Fibroblast of lung (primary cell): ENCODE results near the gene SCFD2. TPM values are rescaled to one million over a fixed set of nuclear protein-coding genes. Genes with fewer than 3 reads are reported as not detected.

Source experiments
- DNase-seq, 2 donors: peaks; one replicate each; pipeline versions ENCODE4 v3.0.0 to v3.0.0-alpha.2; 2010; ENCODE audit warnings: low read depth in 2 of 2
- H2AFZ ChIP-seq: 2 replicates; pipeline ENCODE4 v1.5.1; 2012; ENCODE audit warnings: low read length, control low read depth, inconsistent platforms
- H3K27ac ChIP-seq: 2 replicates; pipeline ENCODE4 v1.5.1; 2011; ENCODE audit warnings: low read length, control low read depth; ENCODE audit not compliant: insufficient read depth
- H3K27me3 ChIP-seq: 2 replicates; pipeline ENCODE4 v1.5.1; 2011; ENCODE audit warnings: mild to moderate bottlenecking, low read length; ENCODE audit not compliant: control insufficient read depth, insufficient read depth
- H3K36me3 ChIP-seq: 2 replicates; pipeline ENCODE4 v1.5.1; 2011; ENCODE audit warnings: low read length; ENCODE audit not compliant: control insufficient read depth, insufficient read depth
- H3K4me1 ChIP-seq: 2 replicates; pipeline ENCODE4 v1.5.1; 2011; ENCODE audit warnings: low read length; ENCODE audit not compliant: control insufficient read depth, insufficient read depth; ENCODE audit errors: extremely low read depth
- H3K4me2 ChIP-seq: 2 replicates; pipeline ENCODE4 v1.5.1; 2011; ENCODE audit warnings: low read length, control low read depth; ENCODE audit not compliant: insufficient read depth; ENCODE audit errors: extremely low read depth
- H3K4me3 ChIP-seq, 4 experiments: fragments of 200-600 bp in 1 of 4; sonication (generic) in 1 of 4; replicated peaks in 1 of 4; 2 replicates each; pipeline ENCODE4 v1.5.1; 2011 to 2016; ENCODE audit warnings: low read length in 4 of 4, low read depth in 3 of 4, mild to moderate bottlenecking in 3 of 4, control low read depth in 2 of 4, inconsistent platforms in 1 of 4, mixed read lengths in 1 of 4; ENCODE audit not compliant: insufficient read depth in 1 of 4; ENCODE audit errors: control extremely low read depth in 1 of 4
- H3K79me2 ChIP-seq: 2 replicates; pipeline ENCODE4 v1.5.1; 2012; ENCODE audit warnings: mild to moderate bottlenecking, low read length, inconsistent platforms; ENCODE audit not compliant: control insufficient read depth, insufficient read depth
- H3K9ac ChIP-seq: 2 replicates; pipeline ENCODE4 v1.5.1; 2011; ENCODE audit warnings: mild to moderate bottlenecking, low read length, control low read depth; ENCODE audit not compliant: insufficient read depth
- H3K9me3 ChIP-seq: 2 replicates; pipeline ENCODE4 v1.5.1; 2012; ENCODE audit warnings: low read depth, low read length; ENCODE audit not compliant: control insufficient read depth, insufficient read depth
- H4K20me1 ChIP-seq: 2 replicates; pipeline ENCODE4 v1.5.1; 2011; ENCODE audit warnings: low read length; ENCODE audit not compliant: control insufficient read depth, insufficient read depth; ENCODE audit errors: extremely low read depth
- CTCF ChIP-seq, 2 donors: IDR thresholded peaks in 1 of 2; conservative IDR thresholded peaks in 1 of 2; 1 replicate in 1 of 2; 2 replicates in 1 of 2; pipeline ENCODE4 v1.5.1; 2011 to 2012; ENCODE audit warnings: low read length in 2 of 2, control low read depth in 1 of 2, inconsistent platforms in 1 of 2, low read depth in 1 of 2, mild to moderate bottlenecking in 1 of 2
- EZH2 ChIP-seq: IDR thresholded peaks from 2 replicates; pipeline ENCODE4 v1.5.1; 2012; ENCODE audit warnings: low read length, control low read depth, mild to moderate bottlenecking; ENCODE audit errors: missing control alignments
- polyA plus RNA-seq, 2 donors: library from polyadenylated mRNA; depleted of rRNA in 1 of 2; stranded (reverse) in 1 of 2; unstranded in 1 of 2; fragments of >200 nt; gene quantifications; 2 replicates each; pipeline ENCODE4 v1.2.1, GENCODE V29; 2011 to 2012; ENCODE audit warnings: missing spikeins in 1 of 2
- total RNA-seq: library from RNA; depleted of rRNA; stranded (reverse); fragments of >200 nt; gene quantifications from 2 replicates; pipeline ENCODE4 v1.2.1, GENCODE V29; 2014

SCFD2 gene
- total and polyA plus RNA-seq, 2 donors (not counting 1 experiment from before 2014, with no cell fraction given): 16.2 to 23.1 TPM

- no peak overlapping the region for H3K4me3 ChIP-seq
- H3K36me3 ChIP-seq: no peaks in the 10 kb centered on the region
- no peaks in the 10 kb centered on the region for H3K9me3 ChIP-seq
- H2AFZ ChIP-seq: no peak overlapping the region
- no peak overlapping the region for H3K9ac ChIP-seq
- no peak overlapping the region for H3K27ac ChIP-seq
- no peak for DNase-seq
- peaks cover 31% of the 10 kb centered on the region for H3K79me2 ChIP-seq
- no peaks in the 10 kb centered on the region for H3K27me3 ChIP-seq
- H4K20me1 ChIP-seq: no peaks in the 10 kb centered on the region
- H3K4me2 ChIP-seq: no peak overlapping the region
- TF ChIP-seq CTCF (conservative IDR thresholded peaks at IDR 0.05 in 1 of 2, IDR thresholded peaks at IDR 0.05 in 1 of 2; ENCODE audit: low read depth in 1 of 2, low read length in 2 of 2) (no peak), EZH2 (no peak)
- no peaks in the 10 kb centered on the region for H3K4me1 ChIP-seq
These were observed 1.9 kb upstream of the SCFD2 start for GRCh38 chr4:53367721-53368120.

GRCh38 chr4:53366301-53366716 lies 448 bp upstream of the SCFD2 start:
- Histone ChIP-seq H3K36me3 (no peaks in the 10 kb centered on the region), H3K79me2 (peaks cover 44% of the 10 kb centered on the region), H2AFZ (peak overlapping the region; percentile 72), H3K27ac (peak overlapping the region; percentile 28), H3K27me3 (no peaks in the 10 kb centered on the region), H3K4me3 (peak overlapping the region; percentile 89 to 98 (median 94)), H4K20me1 (no peaks in the 10 kb centered on the region), H3K4me2 (peak overlapping the region; percentile 89), H3K9ac (no peak overlapping the region), H3K9me3 (no peaks in the 10 kb centered on the region), H3K4me1 (no peaks in the 10 kb centered on the region)
- TF ChIP-seq EZH2: no peak
- TF ChIP-seq CTCF (conservative IDR thresholded peaks at IDR 0.05 in 1 of 2, IDR thresholded peaks at IDR 0.05 in 1 of 2; ENCODE audit: low read depth in 1 of 2, low read length in 2 of 2): no peak
- no peak for DNase-seq

- peak overlapping the region; percentile 62 for H3K27ac ChIP-seq
These were observed 758 bp downstream of the SCFD2 start for GRCh38 chr4:53365121-53365485.

More at GRCh38 chr4:53365121-53365485, 758 bp downstream of the SCFD2 start:
- Histone ChIP-seq H3K9me3 (no peaks in the 10 kb centered on the region), H2AFZ (peak overlapping the region; percentile 81), H4K20me1 (no peaks in the 10 kb centered on the region), H3K36me3 (no peaks in the 10 kb centered on the region), H3K4me3 (peak overlapping the region; percentile 89 to 98 (median 94)), H3K4me1 (no peaks in the 10 kb centered on the region), H3K4me2 (peak overlapping the region; percentile 89), H3K79me2 (peaks cover 56% of the 10 kb centered on the region), H3K9ac (peak overlapping the region; percentile 64), H3K27me3 (no peaks in the 10 kb centered on the region)
- DNase-seq: peak in 1 of 2 donors; percentile 29
- TF ChIP-seq CTCF (conservative IDR thresholded peaks at IDR 0.05 in 1 of 2, IDR thresholded peaks at IDR 0.05 in 1 of 2; ENCODE audit: low read depth in 1 of 2, low read length in 2 of 2): no peak
- no peak for TF ChIP-seq EZH2
